CD4-positive, alpha-beta T cell treated with Interleukin-15 for 4 hours (primary cell): Measurements from ENCODE around the gene RARS1.
"Not testable (repeated sequence)": the region's sequence is repeated elsewhere in the genome, so short reads cannot be mapped to it uniquely, and the experiment has no call there.

ENCODE experiments used
- DNase-seq: peaks from one replicate; pipeline ENCODE4 v3.0.0-alpha.2; 2020; ENCODE audit warnings: low spot score

The RARS1 gene

DNA sequence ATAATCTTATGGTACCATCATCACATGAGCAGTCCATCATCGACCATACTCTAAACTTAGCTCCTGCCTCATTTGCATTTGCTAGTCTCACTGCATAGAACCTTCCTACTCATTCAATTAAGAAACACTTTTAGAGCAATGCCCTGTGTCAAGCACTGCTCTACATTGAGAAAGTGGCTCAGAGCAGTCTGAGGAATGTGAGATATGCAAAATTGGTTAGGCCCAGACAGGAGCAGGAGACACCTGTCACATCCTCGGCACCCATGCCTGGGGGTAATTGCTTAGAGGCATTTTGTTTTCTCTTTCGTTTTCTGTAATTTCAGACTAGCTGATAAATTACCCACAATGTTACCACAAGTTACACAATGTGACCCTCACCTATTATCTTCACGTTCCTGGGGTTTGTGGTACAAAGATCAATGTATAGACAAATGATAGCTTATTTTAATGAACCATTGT is 4.9 kb upstream of the RARS1 start:
- DNase-seq, result no peak

DNA sequence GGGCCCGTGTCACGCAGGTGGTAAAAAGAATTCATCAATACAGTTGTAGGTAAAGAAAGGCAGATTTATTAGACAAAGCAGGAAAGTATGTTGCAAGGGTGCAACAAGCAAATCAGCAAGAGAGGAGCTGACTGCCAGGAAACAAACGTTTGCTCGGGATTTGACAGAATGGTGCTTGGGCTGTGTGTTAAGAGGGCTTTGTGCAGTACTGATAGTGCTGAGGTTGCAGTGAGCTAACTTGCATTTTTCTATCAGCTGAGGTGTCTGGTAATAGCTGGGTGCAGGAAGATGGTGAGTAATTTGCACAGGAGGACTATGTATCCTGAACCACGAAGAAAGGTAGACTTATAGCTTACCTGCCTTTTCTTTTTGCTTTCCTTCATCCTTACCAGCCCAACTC is 3.9 kb upstream of the RARS1 start:
- no peak for DNase-seq

DNA sequence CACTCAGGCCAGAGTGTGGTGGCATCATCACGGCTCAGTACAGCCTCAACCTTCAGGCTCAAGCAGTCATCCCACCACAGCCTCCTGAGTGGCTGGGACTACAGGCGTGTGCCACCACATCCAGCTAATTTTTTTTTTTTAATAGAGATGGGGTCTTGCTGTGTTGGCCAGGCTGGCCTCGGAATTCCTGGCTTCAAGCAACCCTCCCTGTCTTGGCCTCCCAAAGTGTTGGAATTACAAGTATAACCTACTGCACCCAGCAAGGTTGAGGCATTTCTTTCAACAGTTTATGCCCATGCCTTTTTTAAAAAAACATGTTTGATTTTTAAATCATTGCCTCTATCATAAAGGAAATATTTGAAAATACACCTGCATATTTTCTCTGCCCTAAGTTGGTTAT is 2.8 kb downstream of the RARS1 start:
- DNase-seq, result no peak

DNA sequence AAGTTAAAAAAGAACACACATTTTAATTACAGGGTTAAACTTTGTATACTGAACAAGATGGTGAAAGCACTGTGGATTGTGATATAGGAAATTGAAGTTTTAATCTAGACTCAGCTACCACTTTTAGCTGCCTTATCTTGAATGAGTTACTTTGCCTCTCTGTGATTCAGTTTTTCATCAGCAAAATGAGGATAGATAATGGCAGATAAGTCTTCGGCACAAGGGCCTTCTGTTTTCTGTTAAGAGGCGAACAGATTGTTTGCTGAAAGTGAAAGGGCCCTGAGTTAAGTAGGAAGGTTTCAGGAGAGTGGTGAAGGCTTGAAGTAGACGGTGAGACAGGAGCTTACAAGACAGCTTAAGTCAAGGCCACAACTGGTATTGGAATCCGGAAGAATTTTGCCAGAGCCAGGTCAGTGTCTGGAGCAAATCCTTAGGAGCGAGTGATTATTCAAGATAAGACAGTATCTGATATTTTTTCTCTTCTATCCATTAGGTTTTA is 7.8 kb downstream of the RARS1 start:
- no peak for DNase-seq

DNA sequence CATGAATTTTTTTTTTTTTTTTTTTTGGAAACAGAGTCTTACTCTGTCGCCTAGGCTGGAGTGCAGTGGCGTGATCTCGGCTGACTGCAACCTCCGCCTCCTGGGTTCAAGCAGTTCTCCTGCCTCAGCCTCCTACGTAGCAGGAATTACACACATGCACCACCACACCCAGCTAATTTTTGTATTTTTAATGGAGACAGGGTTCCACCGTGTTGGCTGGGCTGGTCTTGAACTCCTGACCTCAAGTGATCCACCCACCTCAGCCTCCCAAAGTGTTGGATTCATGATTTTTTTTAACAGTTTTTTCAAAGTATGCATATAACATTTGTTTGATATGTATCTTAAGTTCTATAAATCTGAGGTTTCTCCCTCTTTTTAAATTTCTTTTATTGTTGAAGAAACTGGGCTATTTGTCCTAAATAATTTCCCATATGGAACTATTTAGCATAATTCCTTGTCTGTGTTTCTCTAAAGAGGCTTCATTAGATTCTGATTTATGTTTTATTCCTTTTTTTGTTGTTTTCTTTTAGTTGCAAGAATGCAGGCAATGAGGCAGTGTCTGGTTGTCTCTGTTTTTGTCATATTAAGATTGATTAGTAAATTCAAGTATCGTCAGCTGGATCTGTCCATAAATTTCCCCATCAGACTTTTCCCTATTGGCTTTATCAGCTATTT is 16.4 kb downstream of the RARS1 start:
- DNase-seq, result no peak

DNA sequence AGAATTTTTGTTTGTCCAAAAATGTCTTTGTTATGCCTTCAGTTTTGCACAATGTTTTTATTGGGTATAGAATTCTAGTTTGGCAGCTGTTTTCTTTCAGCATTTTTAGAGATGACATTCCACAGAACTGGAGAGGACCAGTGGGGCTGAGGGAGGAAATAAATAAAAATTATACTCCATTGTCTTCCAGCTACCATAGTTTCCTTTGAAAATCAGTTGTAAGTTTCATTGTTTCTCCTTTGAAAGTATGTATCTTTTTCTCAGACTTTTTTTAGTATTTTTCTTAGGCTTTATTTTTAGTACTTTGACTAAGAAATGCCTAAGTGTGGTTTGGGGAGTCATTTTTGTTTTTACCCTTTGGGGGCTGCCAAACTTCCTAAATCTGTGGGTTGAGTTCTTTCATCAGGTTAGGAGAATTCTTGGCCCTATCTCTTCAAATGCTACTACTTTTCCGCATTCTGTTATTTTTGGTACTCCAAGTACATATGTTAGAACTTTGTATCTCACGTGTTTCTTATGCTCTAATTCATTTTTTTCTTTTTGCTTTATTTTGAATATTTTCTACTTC is 27.7 kb downstream of the RARS1 start:
- DNase-seq, result no peak

DNA sequence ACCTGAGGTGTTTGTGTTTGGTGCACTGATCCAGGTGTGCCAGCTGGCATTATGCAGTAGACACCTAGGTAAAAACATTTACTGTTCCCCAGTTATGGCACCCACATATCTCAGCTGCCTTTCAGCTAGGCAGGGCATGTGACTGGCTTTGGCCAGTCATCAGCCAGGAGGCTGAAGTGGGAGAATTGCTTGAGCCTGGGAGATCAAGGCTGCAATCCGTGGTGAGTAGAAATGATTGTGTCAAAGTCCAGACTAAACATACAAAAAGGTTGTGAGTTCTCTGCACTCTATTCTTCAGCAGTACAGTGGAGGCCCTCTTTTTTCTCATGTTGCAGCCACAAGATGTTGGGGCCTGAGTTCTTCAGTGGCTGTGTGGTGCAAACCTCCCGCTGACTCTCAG is 39.6 kb downstream of the RARS1 start:
- DNase-seq, result no peak

DNA sequence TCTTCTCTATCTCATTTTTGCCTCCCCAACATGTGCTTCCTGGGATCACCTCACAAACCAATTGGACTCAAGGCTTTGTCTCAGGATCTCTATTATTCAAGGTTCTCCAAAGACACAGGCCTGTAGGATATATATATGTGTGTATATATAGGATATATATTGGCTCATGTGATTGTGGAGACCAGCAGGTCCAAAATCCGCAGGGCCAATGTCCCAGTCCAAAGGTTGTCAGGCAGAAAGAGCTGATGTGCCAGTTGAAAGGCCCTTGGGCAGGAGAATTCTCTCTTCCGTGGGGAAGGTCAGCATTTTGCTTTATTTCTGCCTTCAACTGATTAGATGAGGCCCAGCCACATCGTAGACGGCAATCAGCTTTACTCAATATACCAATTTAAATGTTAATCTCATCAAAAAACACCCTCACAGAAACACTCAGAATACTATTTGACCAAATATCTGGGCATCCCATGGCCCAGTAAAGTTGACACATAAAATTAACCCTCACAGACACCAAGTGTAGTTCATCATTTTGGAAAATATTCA is 41.6 kb downstream of the RARS1 start:
- DNase-seq, result no peak

DNA sequence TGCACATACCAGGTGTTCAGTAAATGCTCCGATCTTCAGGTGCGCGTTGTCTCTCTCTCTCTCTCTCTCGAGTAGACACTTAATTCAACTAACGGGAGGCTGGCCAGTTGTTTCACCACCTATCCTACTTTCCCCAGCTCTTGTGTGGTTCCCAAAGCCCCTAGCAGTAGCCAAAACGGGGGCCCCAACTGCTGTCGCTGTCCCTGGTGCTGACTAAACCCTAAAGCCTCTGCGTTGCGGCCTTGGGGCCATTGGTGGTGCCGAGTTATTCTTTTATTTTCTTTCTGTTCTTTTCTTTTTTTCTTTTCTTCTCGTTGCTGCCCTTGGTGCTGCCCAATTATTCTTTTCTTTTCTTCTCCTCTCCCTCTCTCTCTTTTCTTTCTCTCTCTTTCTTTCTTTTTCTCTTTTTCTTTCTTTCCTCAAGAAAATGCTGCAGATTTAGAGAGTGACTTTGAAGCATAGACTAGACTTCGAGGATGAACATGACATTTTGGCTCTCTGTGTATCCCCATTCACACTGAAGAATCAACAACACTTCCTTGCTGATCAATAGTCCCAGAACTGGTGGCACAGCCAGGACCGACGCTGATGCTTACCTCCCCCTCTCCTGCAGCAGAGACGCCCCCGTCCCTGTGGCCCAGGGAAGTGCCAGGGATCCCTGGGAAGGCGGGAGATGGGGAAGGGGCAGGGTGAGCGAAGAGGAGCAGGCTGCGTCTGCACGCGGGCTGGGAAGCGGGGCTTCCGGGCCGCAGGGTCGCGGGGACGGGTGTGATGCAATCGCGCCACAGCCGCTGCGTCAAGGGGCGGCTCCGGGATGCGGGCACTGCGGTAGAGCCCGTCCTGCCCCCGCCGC is 42.5 kb downstream of the RARS1 start, which contains the start of gene FBLL1:
FBLL1 (plus strand) TSS at position 785 of the 853 bp plus-strand sequence. CDS start 200 bp downstream, outside the sequence.
- DNase-seq, result no peak

DNA sequence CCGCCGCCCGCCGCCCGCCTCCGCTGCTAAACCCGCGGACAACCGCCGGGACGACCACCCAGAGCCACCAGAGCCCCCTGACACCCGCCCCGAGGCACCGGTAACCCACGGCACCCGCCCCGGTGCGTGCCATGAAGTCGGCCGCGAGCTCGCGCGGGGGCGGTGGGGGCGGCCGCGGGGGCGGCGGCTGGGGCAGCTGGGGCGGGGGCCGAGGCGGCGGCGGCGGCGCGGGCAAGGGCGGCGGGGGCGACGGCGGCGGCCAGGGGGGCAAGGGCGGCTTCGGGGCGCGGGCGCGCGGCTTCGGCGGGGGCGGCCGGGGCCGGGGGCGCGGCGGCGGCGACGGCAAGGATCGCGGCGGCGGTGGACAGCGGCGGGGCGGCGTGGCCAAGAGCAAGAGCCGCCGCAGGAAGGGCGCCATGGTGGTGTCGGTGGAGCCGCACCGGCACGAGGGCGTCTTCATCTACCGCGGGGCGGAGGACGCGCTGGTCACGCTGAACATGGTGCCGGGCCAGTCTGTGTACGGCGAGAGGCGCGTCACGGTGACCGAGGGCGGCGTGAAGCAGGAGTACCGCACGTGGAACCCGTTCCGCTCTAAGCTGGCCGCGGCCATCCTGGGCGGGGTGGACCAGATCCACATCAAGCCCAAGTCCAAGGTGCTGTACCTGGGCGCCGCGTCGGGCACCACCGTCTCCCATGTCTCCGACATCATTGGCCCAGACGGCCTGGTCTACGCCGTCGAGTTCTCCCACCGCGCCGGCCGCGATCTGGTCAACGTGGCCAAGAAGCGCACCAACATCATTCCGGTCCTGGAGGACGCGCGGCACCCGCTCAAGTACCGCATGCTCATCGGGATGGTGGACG is 43.3 kb downstream of the RARS1 start:
- DNase-seq, result no peak

DNA sequence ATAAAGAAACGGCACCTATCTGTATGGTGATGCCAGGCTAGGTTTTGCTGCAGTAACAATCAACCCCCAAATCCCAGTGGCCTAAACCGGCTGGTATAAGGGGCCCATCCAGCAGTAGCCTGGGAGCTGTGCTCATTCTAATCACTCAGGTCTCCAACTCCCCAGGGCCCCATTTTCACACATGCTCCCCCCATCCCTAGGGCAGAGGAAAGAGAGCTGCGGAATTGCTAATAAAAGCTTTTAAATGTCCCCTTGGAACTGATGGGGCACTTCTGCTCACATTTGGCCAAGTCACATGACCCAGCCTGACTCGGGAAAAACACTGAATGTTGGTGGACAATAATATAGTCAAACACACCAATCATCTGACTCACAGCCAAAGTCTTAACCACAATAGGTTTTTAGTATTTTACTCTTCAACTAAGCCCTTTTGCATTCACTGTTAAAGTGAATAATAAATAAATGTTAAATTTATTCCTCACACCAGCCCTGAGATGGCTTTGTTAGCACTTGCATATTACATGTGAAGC is 44.4 kb downstream of the RARS1 start:
- no peak for DNase-seq

DNA sequence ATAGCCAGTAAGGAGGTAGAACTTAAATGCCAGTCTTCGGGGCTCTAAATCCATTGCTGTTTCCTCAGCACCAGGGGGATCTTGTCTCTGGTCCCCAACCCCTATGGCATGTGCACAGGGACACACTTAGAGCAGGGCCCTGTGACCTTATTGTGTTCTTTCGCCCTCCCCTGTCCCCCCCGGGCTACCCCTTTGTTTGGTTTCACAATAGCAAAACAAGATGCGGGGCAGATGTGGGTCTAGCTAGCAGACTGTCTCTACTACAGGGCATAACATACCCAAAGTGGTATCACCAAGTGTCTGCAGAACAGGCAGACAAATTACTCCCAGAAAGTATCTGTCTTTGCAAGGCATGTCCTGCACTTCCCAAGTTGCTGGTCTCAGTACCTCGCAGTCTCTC is 44.9 kb downstream of the RARS1 start:
- no peak for DNase-seq

DNA sequence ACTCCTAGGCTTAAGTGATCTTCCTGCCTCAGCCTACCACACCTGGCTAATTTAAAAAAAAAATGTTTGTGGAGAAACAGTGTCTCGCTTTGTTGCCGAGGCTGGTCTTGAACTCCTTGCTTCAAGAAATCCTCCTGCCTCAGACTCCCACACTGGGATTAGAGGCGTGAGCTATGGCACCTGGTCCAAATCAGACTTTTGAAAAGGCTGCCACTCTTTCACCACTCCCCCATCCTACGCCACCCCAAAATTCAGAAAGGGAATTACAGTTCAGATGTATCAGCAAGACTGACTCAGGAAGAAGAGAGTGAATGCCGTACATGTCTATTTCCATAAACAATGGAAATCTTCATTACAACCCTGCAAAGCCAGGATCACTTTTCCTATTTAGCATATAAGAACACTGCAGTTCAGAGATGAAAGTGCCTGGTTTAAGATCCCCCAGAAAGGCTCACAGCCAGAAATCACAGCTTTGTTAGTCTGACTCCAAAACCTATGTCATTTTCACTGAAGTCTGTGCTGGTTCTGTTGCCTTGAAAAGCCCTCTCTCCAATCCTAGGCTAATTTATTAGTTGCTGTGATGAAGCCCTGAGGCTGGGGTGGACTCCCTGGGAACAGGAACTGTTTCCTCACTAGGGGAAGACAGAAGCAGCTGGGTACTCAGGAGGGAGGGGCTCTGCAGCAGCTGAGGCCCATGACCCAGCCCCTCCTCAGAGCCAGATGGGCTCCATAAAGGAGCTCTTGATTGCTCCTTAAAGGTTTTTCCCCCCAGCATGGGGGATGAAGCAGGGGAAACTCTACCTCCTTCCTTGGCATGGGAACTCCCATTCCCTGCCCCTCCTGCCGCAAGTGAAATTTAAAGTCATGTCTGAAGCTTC is 46.0 kb downstream of the RARS1 start:
- DNase-seq, result no peak

DNA sequence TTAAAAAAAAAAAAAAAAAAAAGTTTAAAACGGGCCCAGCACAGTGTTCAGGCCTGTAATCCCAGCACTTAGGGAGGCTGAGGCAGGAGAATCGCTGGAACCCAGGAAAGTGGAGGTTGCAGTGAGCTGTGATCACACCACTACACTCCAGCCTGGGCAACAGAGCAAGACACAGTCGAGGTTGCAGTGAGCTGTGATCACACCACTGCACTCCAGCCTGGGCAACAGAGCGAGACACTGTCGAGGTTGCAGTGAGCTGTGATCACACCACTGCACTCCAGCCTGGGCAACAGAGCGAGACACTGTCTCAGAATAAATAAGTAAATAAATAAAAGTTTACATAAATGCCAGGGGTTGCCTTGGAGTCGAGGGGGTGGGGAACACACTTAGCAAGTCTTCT is 48.1 kb downstream of the RARS1 start:
- DNase-seq, result not testable (repeated sequence)

DNA sequence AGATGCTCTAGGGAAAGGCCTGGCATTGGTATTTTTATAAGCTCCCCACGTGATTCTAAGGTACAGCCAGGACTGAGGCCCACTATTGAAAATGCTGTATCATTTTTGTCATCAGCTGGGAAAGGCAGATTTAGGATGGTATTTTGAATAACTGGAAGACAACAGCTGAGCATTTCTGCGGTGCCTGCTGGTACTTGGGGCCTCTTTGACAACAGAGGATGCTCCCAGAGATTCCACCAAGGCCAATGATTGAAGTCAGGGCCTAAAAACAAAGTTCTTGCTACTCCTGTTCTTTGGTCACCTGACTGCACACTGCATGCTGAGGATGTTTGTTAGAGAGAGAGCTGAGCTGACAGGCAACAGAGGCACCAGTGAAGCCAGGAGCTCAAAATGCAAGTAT is 50.9 kb downstream of the RARS1 start:
- DNase-seq, result no peak

DNA sequence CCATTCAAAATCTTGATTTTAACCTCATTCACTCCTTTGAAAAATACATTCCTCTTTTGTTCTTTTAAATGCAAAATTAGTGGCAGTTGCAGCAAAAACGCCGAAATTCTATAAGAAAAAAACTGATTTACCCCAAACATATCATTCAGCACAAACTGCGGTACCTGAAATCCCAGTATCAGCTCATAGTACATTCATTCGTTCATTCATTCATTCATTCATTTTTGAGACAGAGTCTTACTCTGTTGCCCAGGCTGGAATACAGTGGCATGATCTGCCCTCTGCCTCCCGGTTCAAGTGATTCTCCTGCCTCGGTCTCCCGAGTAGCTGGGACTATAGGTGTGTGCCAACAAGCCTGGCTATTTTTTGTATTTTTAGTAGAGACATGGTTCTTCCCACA is 63.3 kb downstream of the RARS1 start:
- no peak for DNase-seq

DNA sequence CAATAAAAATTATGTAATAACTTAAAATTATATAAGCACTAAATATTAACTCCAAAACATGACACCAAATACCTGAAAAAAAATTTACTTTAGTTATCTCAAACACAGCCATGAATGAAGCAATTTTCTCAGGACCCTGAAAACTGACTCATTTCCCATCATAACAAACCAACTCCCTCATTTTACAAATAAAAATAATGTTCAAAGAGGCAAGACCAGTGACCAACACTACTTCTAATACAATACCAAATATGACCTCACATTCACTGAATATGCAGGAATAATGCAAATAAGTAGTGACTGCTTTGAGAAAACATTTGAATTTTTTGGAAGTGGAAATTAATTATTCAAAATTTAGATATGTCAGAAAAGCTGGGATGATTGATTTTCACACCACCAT is 64.4 kb downstream of the RARS1 start:
- DNase-seq, result no peak

DNA sequence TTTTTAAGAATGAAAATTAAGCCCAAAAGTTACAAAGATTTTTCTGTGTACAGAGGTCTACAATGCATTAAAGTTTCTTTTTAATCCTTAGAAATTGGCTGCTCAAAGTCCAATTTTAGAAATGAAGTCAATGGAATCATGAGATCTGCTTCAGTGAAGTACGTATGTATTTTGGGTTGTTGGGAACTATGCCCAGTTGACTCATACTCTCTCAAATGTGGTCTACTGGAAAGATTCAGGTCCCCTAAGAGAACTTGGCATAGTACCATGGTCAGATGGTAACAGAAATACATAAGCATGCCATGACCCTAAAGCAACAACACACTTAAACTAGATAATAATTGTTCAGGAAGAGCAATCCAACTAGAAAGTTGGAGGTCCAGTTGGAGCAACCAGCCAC is 65.9 kb downstream of the RARS1 start:
- no peak for DNase-seq

DNA sequence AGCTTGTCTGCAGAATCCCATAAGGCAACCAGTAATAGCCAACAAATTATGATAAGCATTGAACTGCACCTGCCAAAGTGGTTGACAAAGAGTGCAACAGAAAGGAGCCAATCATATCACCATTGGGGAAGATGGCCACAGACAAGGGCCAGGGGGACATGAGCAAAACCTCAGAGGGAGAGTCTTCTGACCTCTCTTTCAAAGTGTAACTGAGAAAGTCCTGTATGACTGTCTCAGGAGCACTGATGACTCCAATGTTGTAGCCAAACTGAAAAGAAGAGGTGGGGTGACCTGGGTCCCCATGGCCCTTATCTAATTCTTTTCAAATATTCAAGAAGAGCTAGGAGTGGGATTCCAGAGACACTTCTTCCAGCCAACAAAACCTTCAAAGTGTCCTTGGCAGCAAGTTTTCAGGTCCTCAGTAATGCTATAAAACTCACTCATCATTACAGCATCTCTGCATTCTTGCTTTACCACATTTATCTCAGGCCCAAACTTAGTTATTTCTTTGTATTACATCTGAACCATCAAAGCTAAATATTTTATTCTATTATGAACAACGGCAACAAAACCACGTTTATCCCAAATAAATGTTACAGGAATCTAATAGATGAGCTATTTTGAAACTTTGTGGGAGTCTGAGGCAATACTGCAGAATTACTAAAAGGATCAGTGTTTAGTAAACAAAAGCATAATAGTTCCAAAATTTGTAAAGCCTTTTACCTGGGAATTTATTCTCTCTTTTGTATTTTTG is 67.3 kb downstream of the RARS1 start:
- no peak for DNase-seq

DNA sequence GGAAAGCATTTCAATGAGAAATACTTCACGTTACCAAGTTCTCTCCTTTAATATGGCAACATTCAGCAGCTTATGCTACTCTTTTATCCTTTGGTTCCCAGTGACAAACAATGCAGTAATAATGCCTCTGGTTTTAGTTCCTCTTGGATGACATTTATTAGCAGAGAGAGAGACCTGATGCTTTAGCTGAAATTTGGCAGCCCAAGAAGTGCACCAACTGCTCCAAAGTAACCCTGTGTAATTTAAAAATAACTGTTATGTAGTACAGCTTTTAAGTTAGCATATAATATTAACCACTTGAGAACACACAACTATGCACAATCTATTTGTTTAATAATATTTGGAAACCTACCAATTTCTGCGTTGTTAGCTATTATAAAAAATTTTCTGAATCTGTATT is 71.1 kb downstream of the RARS1 start:
- DNase-seq, result no peak
